ENCODE results near the gene MTO1. TPM values are rescaled to one million over a fixed set of nuclear protein-coding genes. Genes with fewer than 3 reads are reported as not detected.
"Not testable (repeated sequence)": the region's sequence is repeated elsewhere in the genome, so short reads cannot be mapped to it uniquely, and the experiment has no call there.

Gene MTO1
- total and polyA plus RNA-seq, 3 donors from 2014 or later, result 35.4 to 52.0 (median 37.0) TPM

DNA sequence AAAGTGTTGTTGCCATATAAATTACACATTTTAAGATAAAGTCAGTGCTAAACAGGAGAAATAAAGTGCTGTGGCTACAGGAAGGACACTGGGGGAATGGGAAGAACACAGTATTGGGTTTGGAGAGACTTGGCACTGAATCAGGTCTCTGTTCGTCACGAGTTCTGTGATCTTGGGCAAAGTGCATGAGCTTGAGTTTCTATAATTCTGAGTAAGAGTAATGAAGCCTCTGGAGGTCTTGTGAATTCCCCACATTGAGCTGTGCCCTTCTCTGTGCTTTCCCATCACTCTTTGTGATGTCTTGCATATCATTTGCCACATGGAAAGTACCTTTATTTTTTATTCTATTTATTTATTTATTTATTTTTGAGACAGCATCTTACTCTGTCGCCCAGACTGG lies 76.1 kb downstream of the MTO1 start:
- no peaks in the 10 kb centered on the region for H3K9me3 ChIP-seq
- intact Hi-C loops (cut with DNase I; ENCODE audit: low total_unique reads), result no loop called here
- no peak for TF ChIP-seq POLR2A (IDR thresholded peaks at IDR 0.05)
- no peak for DNase-seq
- H3K4me1 ChIP-seq, result no peaks in the 10 kb centered on the region
- WGBS, 2 donors, result 81 to 84% methylated on average over 3 of the region's 3 CpGs
- H3K27ac ChIP-seq, result no peak overlapping the region
- H3K27me3 ChIP-seq, result no peaks in the 10 kb centered on the region
- H3K4me3 ChIP-seq, result no peak overlapping the region
- no peaks in the 10 kb centered on the region for H3K36me3 ChIP-seq (ENCODE audit: low read depth, missing control alignments)

- H3K27ac ChIP-seq, result no peak overlapping the region
- H3K27me3 ChIP-seq, result no peaks in the 10 kb centered on the region
- intact Hi-C loops (cut with DNase I; ENCODE audit: low total_unique reads), result no loop called here
- WGBS, 2 donors, result 91 to 94% methylated on average over 10 of the region's 10 CpGs
- no peaks in the 10 kb centered on the region for H3K4me1 ChIP-seq
- no peaks in the 10 kb centered on the region for H3K36me3 ChIP-seq (ENCODE audit: low read depth, missing control alignments)
- TF ChIP-seq, protein P1, sequence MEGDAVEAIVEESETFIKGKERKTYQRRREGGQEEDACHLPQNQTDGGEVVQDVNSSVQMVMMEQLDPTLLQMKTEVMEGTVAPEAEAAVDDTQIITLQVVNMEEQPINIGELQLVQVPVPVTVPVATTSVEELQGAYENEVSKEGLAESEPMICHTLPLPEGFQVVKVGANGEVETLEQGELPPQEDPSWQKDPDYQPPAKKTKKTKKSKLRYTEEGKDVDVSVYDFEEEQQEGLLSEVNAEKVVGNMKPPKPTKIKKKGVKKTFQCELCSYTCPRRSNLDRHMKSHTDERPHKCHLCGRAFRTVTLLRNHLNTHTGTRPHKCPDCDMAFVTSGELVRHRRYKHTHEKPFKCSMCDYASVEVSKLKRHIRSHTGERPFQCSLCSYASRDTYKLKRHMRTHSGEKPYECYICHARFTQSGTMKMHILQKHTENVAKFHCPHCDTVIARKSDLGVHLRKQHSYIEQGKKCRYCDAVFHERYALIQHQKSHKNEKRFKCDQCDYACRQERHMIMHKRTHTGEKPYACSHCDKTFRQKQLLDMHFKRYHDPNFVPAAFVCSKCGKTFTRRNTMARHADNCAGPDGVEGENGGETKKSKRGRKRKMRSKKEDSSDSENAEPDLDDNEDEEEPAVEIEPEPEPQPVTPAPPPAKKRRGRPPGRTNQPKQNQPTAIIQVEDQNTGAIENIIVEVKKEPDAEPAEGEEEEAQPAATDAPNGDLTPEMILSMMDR (IDR thresholded peaks at IDR 0.05), result no peak
- no peak for TF ChIP-seq POLR2A (IDR thresholded peaks at IDR 0.05)
- H3K4me3 ChIP-seq, result no peak overlapping the region
- H3K9me3 ChIP-seq, result no peaks in the 10 kb centered on the region
- DNase-seq, result no peak
These were observed 76.7 kb downstream of the MTO1 start for GRCh38 chr6:73538116-73538779.

GRCh38 chr6:73542481-73542880 lies 80.9 kb downstream of the MTO1 start:
- WGBS, 2 donors, result 76 to 97% methylated on average over 3 of the region's 3 CpGs
- DNase-seq; H3K36me3 ChIP-seq (ENCODE audit: low read depth, missing control alignments); H3K27me3 ChIP-seq; intact Hi-C loops (cut with DNase I; ENCODE audit: low total_unique reads); H3K9me3 ChIP-seq; H3K4me1 ChIP-seq; H3K4me3 ChIP-seq; H3K27ac ChIP-seq: not testable (repeated sequence)

- WGBS, 2 donors, result 87 to 100% methylated on average over 5 of the region's 5 CpGs
- Histone ChIP-seq H3K4me3 (no peak overlapping the region), H3K27ac (no peak overlapping the region), H3K9me3 (no peaks in the 10 kb centered on the region), H3K36me3 (ENCODE audit: low read depth, missing control alignments) (no peaks in the 10 kb centered on the region), H3K27me3 (no peaks in the 10 kb centered on the region), H3K4me1 (no peaks in the 10 kb centered on the region)
- intact Hi-C loops (cut with DNase I; ENCODE audit: low total_unique reads), result no loop called here
- no peak for DNase-seq
- TF ChIP-seq, protein P1 (IDR thresholded peaks at IDR 0.05), result no peak
- no peak for TF ChIP-seq POLR2A (IDR thresholded peaks at IDR 0.05)
These were observed 81.4 kb downstream of the MTO1 start for GRCh38 chr6:73542891-73543290.

GRCh38 chr6:73547036-73547435 lies 85.5 kb downstream of the MTO1 start:
- Histone ChIP-seq H3K4me1 (no peaks in the 10 kb centered on the region), H3K27me3 (no peaks in the 10 kb centered on the region), H3K9me3 (no peaks in the 10 kb centered on the region), H3K36me3 (ENCODE audit: low read depth, missing control alignments) (no peaks in the 10 kb centered on the region), H3K27ac (no peak overlapping the region), H3K4me3 (no peak overlapping the region)
- intact Hi-C loops (cut with DNase I; ENCODE audit: low total_unique reads), result no loop called here
- DNase-seq, result no peak
- WGBS, 2 donors, result 90 to 91% methylated on average over 1 of the region's 1 CpG
- TF ChIP-seq, protein P1 (IDR thresholded peaks at IDR 0.05), result no peak
- no peak for TF ChIP-seq POLR2A (IDR thresholded peaks at IDR 0.05)

All from testis (tissue), 3 donors.